ENCODE measurements around the gene ARID1B.

- TF ChIP-seq POLR2A (IDR thresholded peaks at IDR 0.05) (no peak), CTCF (IDR thresholded peaks at IDR 0.05) (no peak)
Measured at GRCh38 chr6:157096522-157096921, 319.3 kb downstream of the ARID1B start.

Measured in prostate gland (tissue), 2 donors.